IPS-NIHi11 (cell line): ENCODE results near the gene TRIM40.
"Not testable (repeated sequence)": the region's sequence is repeated elsewhere in the genome, so short reads cannot be mapped to it uniquely, and the experiment has no call there.

Source experiments
- DNase-seq: peaks from one replicate; pipeline ENCODE4 v3.0.0; 2012; ENCODE audit warnings: mixed read lengths, low spot score

TRIM40 gene

GRCh38 chr6:30113841-30114240 lies 22.1 kb upstream of the TRIM40 start:
- no peak for DNase-seq

DNA sequence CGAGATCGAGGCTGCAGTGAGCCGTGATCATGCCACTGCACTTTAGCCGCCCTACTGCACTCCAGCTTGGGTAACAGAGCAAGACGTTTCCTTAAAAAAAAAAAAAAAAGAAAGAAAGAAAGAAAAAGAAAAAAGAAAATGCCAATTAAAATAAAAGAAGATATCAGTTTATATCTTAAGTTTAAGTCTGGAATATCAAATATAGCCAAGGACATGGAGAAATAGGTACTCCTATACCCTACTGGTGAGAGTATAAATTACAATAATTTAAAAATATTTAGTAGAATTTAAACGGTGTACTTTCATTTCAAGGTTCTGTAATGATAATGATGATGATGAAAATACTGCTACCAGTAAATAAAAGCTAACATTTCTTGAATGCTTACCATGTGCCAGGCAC lies 19.2 kb upstream of the TRIM40 start:
- no peak for DNase-seq

DNA sequence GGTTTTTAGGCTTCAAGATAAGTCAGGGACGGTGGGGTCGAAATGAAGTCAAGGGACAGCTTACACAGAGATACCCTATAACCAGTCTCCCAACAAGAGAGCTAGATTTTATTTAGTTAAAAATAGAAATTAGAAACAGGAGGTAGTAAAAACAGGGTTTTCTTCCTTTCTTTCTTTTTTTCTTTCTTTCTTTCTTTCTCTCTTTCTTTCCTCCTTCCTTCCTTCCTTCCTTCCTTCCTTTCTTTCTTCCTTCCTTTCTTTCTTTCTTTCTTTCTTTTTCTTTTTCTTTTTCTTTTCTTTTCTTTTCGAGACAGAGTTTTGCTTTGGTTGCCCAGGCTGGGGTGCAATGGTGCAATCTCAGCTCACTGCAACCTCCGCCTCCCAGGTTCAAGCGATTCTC lies 17.2 kb upstream of the TRIM40 start:
- DNase-seq: not testable (repeated sequence)

DNA sequence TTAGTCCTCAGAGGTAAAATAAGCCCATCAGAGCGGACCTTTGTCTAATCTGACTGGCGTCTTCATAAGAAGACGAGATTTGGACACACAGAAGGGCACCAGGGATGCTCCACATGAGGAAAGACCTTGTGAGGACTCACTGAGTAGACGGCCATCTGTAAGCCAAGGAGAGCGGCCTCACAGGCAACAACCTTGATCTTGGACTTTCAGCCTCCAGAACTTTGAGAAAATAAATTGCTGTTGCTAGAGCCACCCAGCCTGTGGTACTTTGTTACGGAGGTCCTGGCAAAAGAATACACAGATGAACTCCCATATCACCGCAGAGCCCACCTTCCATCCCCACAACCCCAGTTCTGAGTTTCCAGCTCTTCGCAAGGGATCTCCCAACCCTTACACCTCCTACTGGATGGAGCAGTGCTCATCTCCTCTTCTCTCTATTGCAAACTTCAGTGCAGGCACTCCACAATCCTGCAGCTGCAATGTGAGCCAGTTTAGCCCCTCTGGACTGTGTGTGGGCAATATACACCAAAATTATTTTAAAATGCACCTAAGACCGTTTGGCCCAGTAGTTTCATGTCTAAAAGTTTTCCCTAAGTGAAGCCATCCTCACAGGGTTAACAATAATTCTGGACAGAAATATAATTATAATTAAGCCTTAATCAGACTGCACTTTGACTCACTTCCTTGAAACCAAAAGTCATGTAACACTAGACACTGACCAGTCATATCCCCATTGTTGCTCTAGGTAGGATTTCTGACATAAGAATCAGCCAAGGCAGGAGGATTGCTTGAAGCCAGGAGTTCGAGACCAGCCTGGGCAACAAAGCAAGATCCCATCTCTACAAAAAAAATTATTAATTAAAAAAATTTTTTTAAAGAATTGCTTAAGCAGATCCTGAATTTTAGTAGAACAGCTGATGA lies 14.2 kb upstream of the TRIM40 start:
- no peak for DNase-seq

- DNase-seq: no peak
Measured at GRCh38 chr6:30122515-30122914, 13.4 kb upstream of the TRIM40 start.

DNA sequence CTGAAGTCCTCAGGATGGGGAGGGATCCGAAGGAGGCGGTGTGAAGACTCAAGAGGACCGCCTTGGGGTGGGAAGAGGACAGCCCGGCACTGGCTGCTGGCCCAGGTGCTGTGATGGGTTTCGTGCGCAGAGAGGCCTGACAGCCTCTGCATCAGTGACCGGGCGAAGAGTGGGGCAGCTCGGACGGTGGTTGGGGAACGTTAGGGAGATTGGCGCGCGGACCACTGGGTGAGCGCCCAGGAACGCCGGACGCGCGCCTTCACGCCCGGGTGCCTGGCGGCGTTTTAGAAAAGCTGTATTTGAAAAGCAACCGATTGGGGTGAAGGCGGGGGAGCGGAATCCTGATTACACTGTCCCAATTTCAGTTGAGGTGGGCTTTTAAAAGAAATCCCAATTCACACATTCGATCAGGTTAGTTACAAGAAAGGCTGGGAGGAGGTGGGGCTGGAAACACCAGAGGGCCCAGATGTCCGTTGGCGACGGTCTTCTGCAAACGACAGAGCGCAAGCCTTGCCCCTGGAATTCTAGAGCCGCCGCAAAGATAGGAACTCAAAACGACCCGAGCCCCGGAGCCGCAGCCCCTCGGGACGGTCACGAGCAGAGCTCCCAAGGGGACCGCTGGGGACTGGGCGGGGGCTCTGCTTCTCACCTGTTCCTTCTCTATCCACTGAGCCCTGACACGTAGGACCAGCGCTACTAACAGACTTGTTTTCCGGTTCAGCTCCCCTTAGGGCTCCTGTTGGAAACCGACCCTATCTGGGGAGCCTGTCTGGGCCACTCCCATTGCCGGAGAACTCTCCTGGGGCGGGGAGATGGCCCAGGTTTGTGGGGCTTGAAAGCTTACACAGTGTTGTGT lies 8.5 kb upstream of the TRIM40 start:
- peak; percentile 32 for DNase-seq

GRCh38 chr6:30129265-30130178 lies 6.4 kb upstream of the TRIM40 start:
- DNase-seq: no peak

DNA sequence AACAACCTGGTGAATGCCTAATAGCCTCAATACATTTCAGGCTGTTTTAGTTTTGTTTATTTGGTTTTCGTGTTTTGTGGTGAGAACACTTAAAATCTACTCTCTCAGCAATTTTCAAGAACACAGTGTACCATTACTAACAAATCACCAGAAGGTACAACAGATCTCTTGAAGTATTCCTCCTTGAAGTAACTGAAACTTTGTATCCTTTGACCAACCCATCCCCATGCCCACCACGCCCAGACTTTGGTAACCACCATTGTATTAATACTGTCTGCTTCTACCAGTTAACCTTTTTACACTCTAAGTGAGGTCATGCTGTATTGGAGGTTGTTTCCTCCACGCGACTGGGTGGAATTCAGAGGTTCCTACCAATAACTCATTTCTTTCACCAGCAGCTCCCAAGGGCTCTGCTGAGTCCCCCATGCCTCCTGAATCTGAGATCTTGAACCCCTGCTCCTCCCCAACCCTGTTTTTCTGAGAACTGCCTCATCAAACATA lies 5.7 kb upstream of the TRIM40 start:
- no peak for DNase-seq

DNA sequence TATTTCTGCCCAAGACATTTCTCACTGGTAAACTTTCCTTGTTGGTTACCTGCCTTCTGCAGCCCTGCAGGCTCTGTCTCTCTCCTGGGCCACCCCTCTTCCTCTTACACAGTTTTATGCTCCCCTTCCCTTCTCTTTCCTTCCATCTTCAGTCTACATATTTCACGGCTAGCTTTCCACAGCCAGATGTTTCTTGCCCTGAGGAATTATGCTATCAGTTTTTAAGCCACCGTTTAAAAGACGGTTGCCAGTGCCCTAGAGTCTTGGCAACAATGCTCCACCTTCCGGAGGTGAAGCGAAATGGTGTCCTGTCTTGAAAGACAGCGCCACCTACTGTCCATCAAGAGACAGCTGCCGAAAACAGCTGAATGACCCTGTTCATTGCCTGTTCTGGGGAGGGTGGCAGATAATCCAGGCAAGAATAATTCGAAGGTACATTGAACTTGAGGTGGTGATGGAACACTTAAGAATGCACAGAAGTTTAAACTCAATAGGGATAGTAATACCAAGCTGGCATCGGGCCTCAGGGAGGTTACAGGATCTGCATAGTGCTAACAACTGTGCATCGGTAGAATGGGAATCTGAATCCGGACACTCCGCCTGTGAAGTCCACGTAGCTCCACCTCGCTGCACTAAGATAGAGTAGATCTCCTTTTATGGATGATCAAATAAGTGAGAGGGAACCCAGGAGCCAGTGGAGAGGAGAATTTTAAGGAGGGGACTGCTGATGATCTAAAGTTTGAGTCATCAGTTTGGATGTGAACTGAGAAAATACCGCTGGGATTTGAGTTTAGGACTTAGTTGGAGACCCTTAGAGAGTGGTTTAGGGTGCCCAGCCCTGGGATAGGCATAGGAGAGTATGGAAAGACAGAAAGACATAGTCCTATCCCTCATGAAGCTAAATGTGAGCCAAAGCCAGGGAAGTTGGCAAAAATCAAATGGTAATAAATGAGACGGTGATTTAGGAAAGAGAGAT lies 4.8 kb upstream of the TRIM40 start:
- DNase-seq: peak; percentile 87

GRCh38 chr6:30131947-30132497 lies 3.9 kb upstream of the TRIM40 start:
- DNase-seq: no peak

DNA sequence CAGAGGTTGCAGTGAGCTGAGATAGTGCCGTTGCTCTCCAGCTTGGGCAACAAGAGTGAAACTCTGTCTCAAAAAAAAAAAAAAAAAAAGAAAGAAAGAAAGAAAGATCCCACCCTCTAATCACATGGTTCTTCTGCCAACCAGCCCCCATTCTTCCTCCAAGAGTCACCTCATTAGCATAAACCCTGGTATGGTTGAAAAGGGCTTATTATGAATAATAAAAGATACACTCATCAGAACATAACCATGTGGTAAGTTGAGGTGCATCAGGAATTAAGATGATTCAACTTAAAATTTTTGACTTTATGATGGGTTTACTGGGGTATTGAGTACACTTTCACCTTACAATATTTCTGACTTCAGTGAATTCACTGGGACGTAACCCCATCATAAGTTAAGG lies 793 bp upstream of the TRIM40 start:
- DNase-seq: no peak

DNA sequence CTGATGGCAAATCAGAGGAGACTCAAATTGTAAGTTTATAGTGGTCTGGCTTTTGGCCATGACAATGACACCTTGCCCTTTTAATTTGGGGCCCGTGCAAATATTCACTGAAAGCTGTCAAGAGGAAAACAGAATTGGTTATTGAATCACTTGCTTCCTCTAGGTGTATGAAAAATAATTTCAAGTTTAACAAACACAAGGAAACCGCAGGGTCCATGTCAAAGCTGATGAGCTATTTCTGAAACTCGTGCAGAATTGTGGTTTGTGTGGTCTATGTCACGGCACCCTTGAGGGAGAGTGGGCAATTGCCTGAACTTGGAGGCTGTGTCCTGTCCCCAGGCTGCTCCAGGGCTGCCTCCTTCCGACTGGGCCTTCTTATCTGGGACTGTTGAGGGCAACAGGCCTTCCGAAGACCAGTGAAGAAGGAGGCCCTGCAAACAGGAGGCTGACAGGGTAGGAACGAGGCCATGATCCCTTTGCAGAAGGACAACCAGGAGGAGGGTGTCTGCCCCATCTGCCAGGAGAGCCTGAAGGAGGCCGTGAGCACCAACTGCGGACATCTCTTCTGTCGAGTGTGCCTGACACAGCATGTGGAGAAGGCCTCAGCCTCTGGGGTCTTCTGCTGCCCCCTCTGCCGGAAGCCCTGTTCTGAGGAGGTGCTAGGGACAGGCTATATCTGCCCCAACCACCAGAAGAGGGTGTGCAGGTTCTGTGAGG lies 788 bp downstream of the TRIM40 start:
- DNase-seq: no peak

- DNase-seq: not testable (repeated sequence)
Measured at GRCh38 chr6:30140240-30140639, 4.3 kb downstream of the TRIM40 start.

DNA sequence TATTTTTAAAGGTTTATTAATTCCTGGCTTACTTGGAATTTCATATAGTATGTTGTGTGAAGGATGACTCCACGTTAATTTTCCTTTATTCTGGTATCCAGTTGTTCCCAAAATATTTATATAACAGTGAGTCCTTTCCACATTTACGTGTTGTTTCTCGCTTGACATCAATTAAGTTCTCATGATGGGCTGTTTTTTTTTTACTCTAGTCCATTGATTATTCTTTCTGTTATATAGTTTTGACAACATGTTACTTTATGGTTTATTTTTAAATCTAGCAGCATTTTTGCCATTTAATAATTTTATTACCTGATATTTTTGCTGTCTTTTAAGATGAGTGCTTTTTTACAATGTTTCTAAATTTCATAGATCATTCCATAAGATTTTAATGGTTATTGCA lies 6.7 kb downstream of the TRIM40 start:
- DNase-seq: no peak

DNA sequence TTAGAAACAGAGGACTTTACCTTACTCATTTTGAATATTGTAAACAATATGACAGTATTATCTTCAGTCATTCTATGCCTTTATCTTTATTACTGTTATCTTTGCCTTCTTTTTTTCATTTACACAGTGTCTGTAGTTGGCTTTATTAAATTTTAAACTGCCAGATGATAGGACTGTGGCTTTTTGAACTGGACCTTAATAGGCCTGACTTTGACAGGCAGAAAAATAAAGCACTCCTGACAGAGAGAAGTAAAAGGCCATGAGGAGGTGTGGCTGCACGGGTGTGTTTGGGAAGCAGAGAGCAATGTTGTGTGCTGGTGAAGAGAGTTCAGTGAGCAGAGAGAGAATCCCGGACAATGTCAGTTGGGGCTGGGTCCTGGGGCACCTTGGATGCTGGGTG lies 7.8 kb downstream of the TRIM40 start:
- DNase-seq: no peak

- no peak for DNase-seq
Measured at GRCh38 chr6:30144811-30145210, 8.9 kb downstream of the TRIM40 start.

DNA sequence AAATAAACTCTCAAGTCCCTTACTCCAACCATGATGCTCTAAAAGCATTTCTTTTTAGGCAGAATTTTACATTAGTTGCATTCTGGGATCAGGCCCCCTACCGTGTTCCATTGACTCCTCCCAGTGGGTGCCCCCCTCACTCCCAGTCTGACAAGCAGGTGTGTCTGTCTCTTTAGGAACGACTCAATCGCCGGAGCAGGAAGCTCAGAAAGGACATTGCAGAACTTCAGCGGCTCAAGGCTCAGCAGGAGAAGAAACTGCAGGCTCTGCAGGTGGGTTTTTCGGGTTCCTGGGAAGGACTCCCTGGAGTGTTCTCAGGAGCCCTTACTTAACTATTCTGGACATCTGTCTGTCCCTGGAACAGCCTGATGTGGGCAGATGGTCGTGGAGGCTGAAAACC lies 9.9 kb downstream of the TRIM40 start:
- DNase-seq: peak; percentile 32

DNA sequence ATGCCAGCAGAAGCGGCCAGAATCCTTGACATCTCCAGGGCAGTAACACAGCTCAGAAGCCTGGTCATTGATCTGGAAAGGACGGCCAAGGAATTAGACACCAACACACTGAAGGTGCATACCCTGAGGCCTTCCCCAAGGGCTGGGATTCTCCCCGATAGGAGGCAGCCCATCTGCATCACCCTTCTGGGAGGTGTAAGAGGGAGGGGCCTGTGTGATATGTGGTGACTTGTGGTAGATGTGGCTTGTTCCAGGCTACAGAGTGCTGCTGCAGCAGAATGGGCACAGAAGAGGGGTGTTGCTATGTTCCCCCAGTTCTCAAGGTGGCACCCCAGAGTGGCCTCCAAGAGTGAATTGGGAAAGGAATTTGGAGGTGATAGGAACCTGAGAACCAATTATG lies 11.2 kb downstream of the TRIM40 start:
- DNase-seq: no peak

- no peak for DNase-seq
Measured at GRCh38 chr6:30149234-30149633, 13.3 kb downstream of the TRIM40 start.
